WTC11 (cell line): ENCODE measurements around the gene CDK2. TPM values are rescaled to one million over a fixed set of nuclear protein-coding genes. Genes with fewer than 3 reads are reported as not detected.

Source experiments
- CREB1 ChIP-seq: sonication (generic); formaldehyde crosslinking; IDR thresholded peaks from 2 replicates; pipeline ENCODE4 v1.8.0; 2023; ENCODE audit warnings: mild to moderate bottlenecking, missing genetic modification reagents
- ETV6 ChIP-seq: sonication (generic); formaldehyde crosslinking; IDR thresholded peaks from 2 replicates; pipeline ENCODE4 v1.8.1; 2022; ENCODE audit warnings: mild to moderate bottlenecking, missing genetic modification reagents
- FOXJ3 ChIP-seq: sonication (generic); formaldehyde crosslinking; IDR thresholded peaks from 2 replicates; pipeline ENCODE4 v1.9.0; 2021; ENCODE audit warnings: missing genetic modification reagents, mild to moderate bottlenecking, borderline replicate concordance
- GTF2I ChIP-seq: fragments of 250-450 bp; sonication (Bioruptor Pico); conservative IDR thresholded peaks from 2 replicates; pipeline ENCODE4 v1.4.0; 2021; ENCODE audit warnings: mild to moderate bottlenecking
- JAZF1 ChIP-seq: fragments of 250-450 bp; sonication (Bioruptor Pico); IDR thresholded peaks from 2 replicates; pipeline ENCODE4 v1.9.0; 2021; ENCODE audit warnings: moderate library complexity, mild to moderate bottlenecking, inconsistent platforms
- JUN ChIP-seq: sonication (generic); formaldehyde crosslinking; IDR thresholded peaks from 2 replicates; pipeline ENCODE4 v1.8.0; 2023; ENCODE audit warnings: mild to moderate bottlenecking, missing genetic modification reagents
- KAT7 ChIP-seq: sonication (generic); formaldehyde crosslinking; IDR thresholded peaks from 2 replicates; pipeline ENCODE4 v1.8.1; 2023; ENCODE audit warnings: missing genetic modification reagents, mild to moderate bottlenecking, borderline replicate concordance
- MLX ChIP-seq: sonication (generic); formaldehyde crosslinking; IDR thresholded peaks from 2 replicates; pipeline ENCODE4 v1.8.1; 2023; ENCODE audit warnings: mild to moderate bottlenecking, missing genetic modification reagents, moderate library complexity
- MYBL2 ChIP-seq: sonication (generic); formaldehyde crosslinking; IDR thresholded peaks from 2 replicates; pipeline ENCODE4 v1.8.1; 2023; ENCODE audit warnings: mild to moderate bottlenecking, moderate library complexity, missing genetic modification reagents
- NFE2L1 ChIP-seq: sonication (generic); formaldehyde crosslinking; IDR thresholded peaks from 2 replicates; pipeline ENCODE4 v1.8.1; 2023; ENCODE audit warnings: missing genetic modification reagents
- NR1H2 ChIP-seq: sonication (generic); formaldehyde crosslinking; IDR thresholded peaks from 2 replicates; pipeline ENCODE4 v1.9.0; 2021; ENCODE audit warnings: mild to moderate bottlenecking, moderate library complexity, missing genetic modification reagents
- NR2C2 ChIP-seq: sonication (generic); formaldehyde crosslinking; IDR thresholded peaks from 2 replicates; pipeline ENCODE4 v1.8.0; 2022; ENCODE audit warnings: mild to moderate bottlenecking, missing genetic modification reagents
- SMAD3 ChIP-seq: sonication (generic); formaldehyde crosslinking; IDR thresholded peaks from 2 replicates; pipeline ENCODE4 v1.8.0; 2022; ENCODE audit warnings: missing genetic modification reagents, mild to moderate bottlenecking, borderline replicate concordance
- TCF7 ChIP-seq: sonication (generic); formaldehyde crosslinking; IDR thresholded peaks from 2 replicates; pipeline ENCODE4 v1.8.0; 2022; ENCODE audit warnings: mild to moderate bottlenecking, low read depth, missing genetic modification reagents, moderate library complexity
- TEAD1 ChIP-seq: sonication (generic); formaldehyde crosslinking; IDR thresholded peaks from 2 replicates; pipeline ENCODE4 v1.8.0; 2022; ENCODE audit warnings: mild to moderate bottlenecking, missing genetic modification reagents
- USF1 ChIP-seq: sonication (generic); formaldehyde crosslinking; IDR thresholded peaks from 2 replicates; pipeline ENCODE4 v1.8.0; 2022; ENCODE audit warnings: mild to moderate bottlenecking, missing genetic modification reagents
- ZMAT4 ChIP-seq: fragments of 250-450 bp; sonication (Bioruptor Pico); IDR thresholded peaks from 2 replicates; pipeline ENCODE4 v1.9.0; 2021; ENCODE audit warnings: mild to moderate bottlenecking
- ZNF121 ChIP-seq: sonication (generic); formaldehyde crosslinking; IDR thresholded peaks from 2 replicates; pipeline ENCODE4 v1.8.0; 2023; ENCODE audit warnings: missing genetic modification reagents
- ZNF138 ChIP-seq: sonication (generic); formaldehyde crosslinking; conservative IDR thresholded peaks from 2 replicates; pipeline ENCODE4 v1.8.1; 2022; ENCODE audit warnings: mild to moderate bottlenecking, moderate library complexity, missing genetic modification reagents
- ZNF232 ChIP-seq: sonication (generic); formaldehyde crosslinking; IDR thresholded peaks from 2 replicates; pipeline ENCODE4 v1.8.0; 2022; ENCODE audit warnings: mild to moderate bottlenecking, missing genetic modification reagents
- ZNF317 ChIP-seq: sonication (generic); formaldehyde crosslinking; IDR thresholded peaks from 2 replicates; pipeline ENCODE4 v1.8.1; 2023; ENCODE audit warnings: low read depth, mild to moderate bottlenecking, moderate library complexity, missing genetic modification reagents, borderline replicate concordance
- ZNF396 ChIP-seq: fragments of 250-450 bp; sonication (Bioruptor Pico); IDR thresholded peaks from 2 replicates; pipeline ENCODE4 v1.8.0; 2021; ENCODE audit warnings: mild to moderate bottlenecking, moderate library complexity, borderline replicate concordance
- ZNF416 ChIP-seq: fragments of 250-450 bp; sonication (Bioruptor Pico); IDR thresholded peaks from 2 replicates; pipeline ENCODE4 v1.9.0; 2021; ENCODE audit warnings: mild to moderate bottlenecking, inconsistent platforms
- ZNF532 ChIP-seq: fragments of 250-450 bp; sonication (Bioruptor Pico); IDR thresholded peaks from 2 replicates; pipeline ENCODE4 v1.9.0; 2021; ENCODE audit warnings: mild to moderate bottlenecking, borderline replicate concordance
- total RNA-seq: library from RNA; stranded (reverse); gene quantifications from 3 replicates; pipeline ENCODE4 v1.2.3, GENCODE V29; 2021
- TF ChIP-seq, protein P1 (sequence below): sonication (generic); formaldehyde crosslinking; IDR thresholded peaks from 2 replicates; pipeline ENCODE4 v1.8.0; 2023; ENCODE audit warnings: missing genetic modification reagents, mild to moderate bottlenecking, borderline replicate concordance
- TF ChIP-seq, protein P2 (sequence below): fragments of 250-450 bp; sonication (Bioruptor Pico); IDR thresholded peaks from 2 replicates; pipeline ENCODE4 v1.9.0; 2021; ENCODE audit warnings: mild to moderate bottlenecking

CDK2 gene
- total RNA-seq, 1 experiment from 2014 or later: 43.1 TPM

GRCh38 chr12:55927588-55928502, 38.8 kb upstream of the CDK2 start, which contains the start of gene PYM1 (continued):
- TF ChIP-seq USF1 (CRISPR knock-in tag) (peak; percentile 46; the same call in 1 of the 2 replicates), ZNF317 (CRISPR knock-in tag) (0 out of 2 replicates have a peak, but pooled peaks have one; percentile 27), ETV6 (CRISPR knock-in tag) (no peak), ZNF416 (CRISPR knock-in tag) (no peak), ZNF532 (CRISPR knock-in tag) (no peak), NFE2L1 (CRISPR knock-in tag) (no peak), ZNF232 (no peak), JAZF1 (no peak), MYBL2 (no peak), ZNF396 (CRISPR knock-in tag) (no peak), ZNF138 (CRISPR knock-in tag) (no peak), CREB1 (CRISPR knock-in tag) (0 out of 2 replicates have a peak, but pooled peaks have one; percentile 17), TEAD1 (peak; percentile 2; the same call in 1 of the 2 replicates), NR2C2 (CRISPR knock-in tag) (peak; percentile 63; the same call in 1 of the 2 replicates), ZMAT4 (CRISPR knock-in tag) (no peak), NR1H2 (CRISPR knock-in tag) (no peak; the same call in 1 of the 2 replicates), ZNF121 (CRISPR knock-in tag) (peak; percentile 96), FOXJ3 (CRISPR knock-in tag) (no peak), TCF7 (no peak), KAT7 (CRISPR knock-in tag) (0 out of 2 replicates have a peak, but pooled peaks have one; percentile 18), MLX (peak; percentile 59; the same call in 1 of the 2 replicates), GTF2I (CRISPR knock-in tag) (no peak), JUN (CRISPR knock-in tag) (0 out of 2 replicates have a peak, but pooled peaks have one; percentile 47), SMAD3 (CRISPR knock-in tag) (peak; percentile 12; the same call in 1 of the 2 replicates)
- TF ChIP-seq, protein P1, sequence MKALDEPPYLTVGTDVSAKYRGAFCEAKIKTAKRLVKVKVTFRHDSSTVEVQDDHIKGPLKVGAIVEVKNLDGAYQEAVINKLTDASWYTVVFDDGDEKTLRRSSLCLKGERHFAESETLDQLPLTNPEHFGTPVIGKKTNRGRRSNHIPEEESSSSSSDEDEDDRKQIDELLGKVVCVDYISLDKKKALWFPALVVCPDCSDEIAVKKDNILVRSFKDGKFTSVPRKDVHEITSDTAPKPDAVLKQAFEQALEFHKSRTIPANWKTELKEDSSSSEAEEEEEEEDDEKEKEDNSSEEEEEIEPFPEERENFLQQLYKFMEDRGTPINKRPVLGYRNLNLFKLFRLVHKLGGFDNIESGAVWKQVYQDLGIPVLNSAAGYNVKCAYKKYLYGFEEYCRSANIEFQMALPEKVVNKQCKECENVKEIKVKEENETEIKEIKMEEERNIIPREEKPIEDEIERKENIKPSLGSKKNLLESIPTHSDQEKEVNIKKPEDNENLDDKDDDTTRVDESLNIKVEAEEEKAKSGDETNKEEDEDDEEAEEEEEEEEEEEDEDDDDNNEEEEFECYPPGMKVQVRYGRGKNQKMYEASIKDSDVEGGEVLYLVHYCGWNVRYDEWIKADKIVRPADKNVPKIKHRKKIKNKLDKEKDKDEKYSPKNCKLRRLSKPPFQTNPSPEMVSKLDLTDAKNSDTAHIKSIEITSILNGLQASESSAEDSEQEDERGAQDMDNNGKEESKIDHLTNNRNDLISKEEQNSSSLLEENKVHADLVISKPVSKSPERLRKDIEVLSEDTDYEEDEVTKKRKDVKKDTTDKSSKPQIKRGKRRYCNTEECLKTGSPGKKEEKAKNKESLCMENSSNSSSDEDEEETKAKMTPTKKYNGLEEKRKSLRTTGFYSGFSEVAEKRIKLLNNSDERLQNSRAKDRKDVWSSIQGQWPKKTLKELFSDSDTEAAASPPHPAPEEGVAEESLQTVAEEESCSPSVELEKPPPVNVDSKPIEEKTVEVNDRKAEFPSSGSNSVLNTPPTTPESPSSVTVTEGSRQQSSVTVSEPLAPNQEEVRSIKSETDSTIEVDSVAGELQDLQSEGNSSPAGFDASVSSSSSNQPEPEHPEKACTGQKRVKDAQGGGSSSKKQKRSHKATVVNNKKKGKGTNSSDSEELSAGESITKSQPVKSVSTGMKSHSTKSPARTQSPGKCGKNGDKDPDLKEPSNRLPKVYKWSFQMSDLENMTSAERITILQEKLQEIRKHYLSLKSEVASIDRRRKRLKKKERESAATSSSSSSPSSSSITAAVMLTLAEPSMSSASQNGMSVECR: peak; percentile 91
- TF ChIP-seq, protein P2, sequence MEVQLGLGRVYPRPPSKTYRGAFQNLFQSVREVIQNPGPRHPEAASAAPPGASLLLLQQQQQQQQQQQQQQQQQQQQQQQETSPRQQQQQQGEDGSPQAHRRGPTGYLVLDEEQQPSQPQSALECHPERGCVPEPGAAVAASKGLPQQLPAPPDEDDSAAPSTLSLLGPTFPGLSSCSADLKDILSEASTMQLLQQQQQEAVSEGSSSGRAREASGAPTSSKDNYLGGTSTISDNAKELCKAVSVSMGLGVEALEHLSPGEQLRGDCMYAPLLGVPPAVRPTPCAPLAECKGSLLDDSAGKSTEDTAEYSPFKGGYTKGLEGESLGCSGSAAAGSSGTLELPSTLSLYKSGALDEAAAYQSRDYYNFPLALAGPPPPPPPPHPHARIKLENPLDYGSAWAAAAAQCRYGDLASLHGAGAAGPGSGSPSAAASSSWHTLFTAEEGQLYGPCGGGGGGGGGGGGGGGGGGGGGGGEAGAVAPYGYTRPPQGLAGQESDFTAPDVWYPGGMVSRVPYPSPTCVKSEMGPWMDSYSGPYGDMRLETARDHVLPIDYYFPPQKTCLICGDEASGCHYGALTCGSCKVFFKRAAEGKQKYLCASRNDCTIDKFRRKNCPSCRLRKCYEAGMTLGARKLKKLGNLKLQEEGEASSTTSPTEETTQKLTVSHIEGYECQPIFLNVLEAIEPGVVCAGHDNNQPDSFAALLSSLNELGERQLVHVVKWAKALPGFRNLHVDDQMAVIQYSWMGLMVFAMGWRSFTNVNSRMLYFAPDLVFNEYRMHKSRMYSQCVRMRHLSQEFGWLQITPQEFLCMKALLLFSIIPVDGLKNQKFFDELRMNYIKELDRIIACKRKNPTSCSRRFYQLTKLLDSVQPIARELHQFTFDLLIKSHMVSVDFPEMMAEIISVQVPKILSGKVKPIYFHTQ (CRISPR knock-in tag): no peak
